ENCODE results near the gene CAMK2B. TPM values are rescaled to one million over a fixed set of nuclear protein-coding genes. Genes with fewer than 3 reads are reported as not detected.

Gene CAMK2B
- total and polyA plus RNA-seq, 9 donors, result 0.22 to 1.4 (median 0.45) TPM; not detected in 2

DNA sequence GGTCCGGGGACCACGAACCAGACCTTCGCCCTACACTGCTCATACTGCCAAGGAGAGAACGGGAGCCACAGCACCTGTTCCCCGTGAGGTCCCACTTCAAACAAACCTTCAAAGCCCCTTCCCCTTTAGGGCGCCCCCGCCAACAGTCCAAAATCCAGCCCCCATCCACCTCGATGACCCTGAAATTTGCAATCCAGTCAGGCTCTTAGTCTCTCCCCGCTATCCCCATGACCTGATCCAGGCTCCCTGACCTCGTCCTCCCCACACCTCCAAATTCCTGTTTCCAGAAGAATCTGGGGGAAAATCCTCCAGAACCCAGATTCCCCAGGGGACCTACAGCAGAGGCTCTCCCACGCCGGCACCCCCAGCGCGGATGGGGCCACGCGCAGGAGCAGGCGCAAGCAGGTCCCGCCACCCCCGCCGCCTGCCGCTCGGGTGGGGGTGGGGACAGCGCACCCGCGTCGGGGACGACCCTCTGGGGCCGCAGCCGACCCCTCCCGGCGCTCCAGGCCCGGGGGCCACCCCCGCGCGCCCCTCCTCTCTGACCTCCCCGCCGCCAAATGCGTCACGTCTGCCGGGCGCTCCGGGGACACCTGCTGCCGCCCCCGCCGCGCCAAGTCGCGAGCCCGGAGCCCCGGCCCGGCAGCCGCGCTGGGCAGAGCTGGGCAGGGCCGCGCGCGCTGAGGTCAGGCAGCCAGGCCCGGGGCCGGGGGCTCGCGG is 753 bp downstream of the CAMK2B start:
- no peak for DNase-seq
- intact Hi-C loops (cut with DNase I), result no loop called here
- no peaks in the 10 kb centered on the region for H3K27me3 ChIP-seq
- no peaks in the 10 kb centered on the region for H3K4me1 ChIP-seq (ENCODE audit: insufficient read depth)
- H3K9me3 ChIP-seq, result no peaks in the 10 kb centered on the region
- H3K36me3 ChIP-seq, result no peaks in the 10 kb centered on the region
- WGBS, 3 donors, result 3 to 6% (median 4%) methylated on average over 33 to 61 of the region's 61 CpGs
- no peak overlapping the region for H3K4me3 ChIP-seq
- no peak overlapping the region for H3K27ac ChIP-seq
- TF ChIP-seq, protein P1, sequence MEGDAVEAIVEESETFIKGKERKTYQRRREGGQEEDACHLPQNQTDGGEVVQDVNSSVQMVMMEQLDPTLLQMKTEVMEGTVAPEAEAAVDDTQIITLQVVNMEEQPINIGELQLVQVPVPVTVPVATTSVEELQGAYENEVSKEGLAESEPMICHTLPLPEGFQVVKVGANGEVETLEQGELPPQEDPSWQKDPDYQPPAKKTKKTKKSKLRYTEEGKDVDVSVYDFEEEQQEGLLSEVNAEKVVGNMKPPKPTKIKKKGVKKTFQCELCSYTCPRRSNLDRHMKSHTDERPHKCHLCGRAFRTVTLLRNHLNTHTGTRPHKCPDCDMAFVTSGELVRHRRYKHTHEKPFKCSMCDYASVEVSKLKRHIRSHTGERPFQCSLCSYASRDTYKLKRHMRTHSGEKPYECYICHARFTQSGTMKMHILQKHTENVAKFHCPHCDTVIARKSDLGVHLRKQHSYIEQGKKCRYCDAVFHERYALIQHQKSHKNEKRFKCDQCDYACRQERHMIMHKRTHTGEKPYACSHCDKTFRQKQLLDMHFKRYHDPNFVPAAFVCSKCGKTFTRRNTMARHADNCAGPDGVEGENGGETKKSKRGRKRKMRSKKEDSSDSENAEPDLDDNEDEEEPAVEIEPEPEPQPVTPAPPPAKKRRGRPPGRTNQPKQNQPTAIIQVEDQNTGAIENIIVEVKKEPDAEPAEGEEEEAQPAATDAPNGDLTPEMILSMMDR (IDR thresholded peaks at IDR 0.05), result no peak
- TF ChIP-seq EP300 (IDR thresholded peaks at IDR 0.05) (no peak), POLR2A (IDR thresholded peaks at IDR 0.05) (no peak)

DNA sequence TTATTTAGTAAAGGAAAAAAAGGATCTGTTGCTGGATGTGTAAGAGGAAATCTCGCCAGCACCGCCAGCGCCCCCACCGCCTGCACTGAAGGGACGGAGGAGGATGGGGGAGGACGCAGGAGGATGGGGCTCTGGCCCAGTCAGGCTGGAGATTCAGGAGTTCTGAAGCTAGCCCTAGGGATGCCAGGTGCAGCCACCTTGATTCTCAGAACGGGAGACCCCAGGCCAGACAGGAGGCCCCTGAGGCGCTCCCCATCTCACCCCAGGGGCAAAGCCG is 1.3 kb downstream of the CAMK2B start:
- Histone ChIP-seq H3K27ac (no peak overlapping the region), H3K27me3 (no peaks in the 10 kb centered on the region), H3K36me3 (no peaks in the 10 kb centered on the region), H3K9me3 (no peaks in the 10 kb centered on the region), H3K4me1 (ENCODE audit: insufficient read depth) (no peaks in the 10 kb centered on the region), H3K4me3 (no peak overlapping the region)
- TF ChIP-seq POLR2A (IDR thresholded peaks at IDR 0.05) (no peak), EP300 (IDR thresholded peaks at IDR 0.05) (no peak)
- TF ChIP-seq, protein P1 (IDR thresholded peaks at IDR 0.05), result no peak
- intact Hi-C loops (cut with DNase I), result no loop called here
- WGBS, 3 donors, result 4 to 10% (median 8%) methylated on average over 9 of the region's 9 CpGs
- no peak for DNase-seq

DNA sequence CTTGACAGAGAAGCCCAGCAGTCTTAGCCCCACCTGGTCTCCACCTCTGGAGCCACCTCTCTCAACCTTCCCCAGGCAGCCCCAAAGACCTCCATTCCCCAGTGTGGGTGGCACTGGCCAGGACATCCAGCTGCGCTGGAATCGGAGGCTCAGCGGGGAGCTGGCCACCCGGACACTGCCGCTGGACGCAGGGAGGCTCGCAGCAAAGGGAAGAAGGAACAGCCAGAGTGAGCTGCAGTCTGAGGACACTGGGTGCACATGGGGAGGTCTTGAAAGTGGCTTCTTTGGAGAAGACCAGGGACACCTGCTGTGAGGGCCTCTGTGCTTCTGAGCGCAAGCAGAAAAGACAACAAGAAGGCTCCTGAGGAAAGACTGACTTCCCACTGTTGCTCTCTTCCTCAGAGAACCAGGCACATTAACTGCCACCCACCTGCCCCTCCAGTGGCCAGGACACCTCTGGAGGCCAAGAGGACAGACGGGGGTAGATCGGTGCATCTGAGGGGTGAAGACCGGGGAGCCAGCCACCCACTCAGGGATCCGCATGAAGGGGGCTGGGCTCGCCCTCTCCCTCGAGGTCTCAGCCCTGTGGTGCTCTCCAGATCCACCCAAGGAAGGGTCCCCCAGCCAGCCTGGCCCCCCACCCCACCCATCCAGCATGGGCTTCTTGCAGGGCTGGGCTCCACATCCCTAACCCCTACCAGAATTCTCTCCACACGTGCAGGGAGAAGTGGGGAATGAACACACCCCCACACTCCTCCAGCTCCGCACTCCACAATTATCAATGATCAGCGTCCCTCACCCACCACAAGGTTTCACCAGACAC is 1.8 kb downstream of the CAMK2B start:
- H3K4me3 ChIP-seq, result no peak overlapping the region
- WGBS, 3 donors, result 79 to 82% (median 82%) methylated on average over 17 of the region's 17 CpGs
- no peaks in the 10 kb centered on the region for H3K36me3 ChIP-seq
- no peaks in the 10 kb centered on the region for H3K27me3 ChIP-seq
- H3K4me1 ChIP-seq (ENCODE audit: insufficient read depth), result no peaks in the 10 kb centered on the region
- no peak for DNase-seq
- intact Hi-C loops (cut with DNase I), result no loop called here
- TF ChIP-seq EP300 (IDR thresholded peaks at IDR 0.05), result no peak
- TF ChIP-seq, protein P1 (IDR thresholded peaks at IDR 0.05), result no peak
- no peaks in the 10 kb centered on the region for H3K9me3 ChIP-seq
- no peak overlapping the region for H3K27ac ChIP-seq

DNA sequence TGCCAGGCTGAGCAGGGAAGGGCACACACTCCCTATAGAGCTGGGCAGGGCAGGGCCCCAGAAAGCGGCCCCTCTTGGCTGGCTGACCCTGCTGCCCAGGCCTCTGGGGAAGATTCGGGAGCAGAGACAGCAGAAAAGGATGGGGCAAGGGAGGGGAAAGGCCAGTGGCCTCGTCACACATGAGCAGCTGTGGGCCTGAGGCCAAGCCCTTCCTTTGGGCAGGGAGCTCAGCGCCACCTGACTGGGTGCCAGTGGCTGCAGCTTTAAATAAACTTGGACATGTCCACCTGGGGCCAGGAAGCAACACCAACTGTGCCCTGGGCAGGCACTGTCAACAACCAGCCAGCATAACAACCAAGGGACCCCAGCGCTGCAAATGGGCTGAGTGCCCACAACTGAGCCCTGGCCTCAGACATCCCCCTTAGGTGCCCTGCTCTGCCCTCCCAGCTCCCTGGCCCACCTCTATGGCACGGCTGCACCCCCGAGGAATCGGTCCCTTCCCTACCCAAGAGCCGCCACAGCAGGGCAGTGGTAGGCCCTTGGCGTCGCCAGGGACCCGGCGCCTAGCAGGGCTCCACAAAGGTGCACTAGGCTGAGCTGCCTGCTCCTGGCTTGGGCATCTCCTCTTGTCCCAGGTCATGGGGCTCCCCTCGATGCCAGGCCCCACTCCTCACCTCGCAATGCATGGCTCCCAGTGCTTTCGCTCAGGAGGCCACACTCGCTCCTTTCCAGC is 2.6 kb downstream of the CAMK2B start:
- DNase-seq, result no peak
- Histone ChIP-seq H3K4me3 (no peak overlapping the region), H3K27ac (no peak overlapping the region), H3K4me1 (ENCODE audit: insufficient read depth) (no peaks in the 10 kb centered on the region), H3K36me3 (no peaks in the 10 kb centered on the region), H3K9me3 (no peaks in the 10 kb centered on the region), H3K27me3 (no peaks in the 10 kb centered on the region)
- TF ChIP-seq, protein P1 (IDR thresholded peaks at IDR 0.05), result no peak
- TF ChIP-seq EP300 (IDR thresholded peaks at IDR 0.05) (no peak), POLR2A (IDR thresholded peaks at IDR 0.05) (no peak)
- intact Hi-C loops (cut with DNase I), result no loop called here
- WGBS, 3 donors, result 93 to 95% (median 93%) methylated on average over 16 to 17 of the region's 17 CpGs
